ENCODE measurements around the gene TBXAS1. TPM values are rescaled to one million over a fixed set of nuclear protein-coding genes. Genes with fewer than 3 reads are reported as not detected.

The TBXAS1 gene
- total and polyA plus RNA-seq, 8 donors: 0.74 to 18.4 (median 2.2) TPM

DNA sequence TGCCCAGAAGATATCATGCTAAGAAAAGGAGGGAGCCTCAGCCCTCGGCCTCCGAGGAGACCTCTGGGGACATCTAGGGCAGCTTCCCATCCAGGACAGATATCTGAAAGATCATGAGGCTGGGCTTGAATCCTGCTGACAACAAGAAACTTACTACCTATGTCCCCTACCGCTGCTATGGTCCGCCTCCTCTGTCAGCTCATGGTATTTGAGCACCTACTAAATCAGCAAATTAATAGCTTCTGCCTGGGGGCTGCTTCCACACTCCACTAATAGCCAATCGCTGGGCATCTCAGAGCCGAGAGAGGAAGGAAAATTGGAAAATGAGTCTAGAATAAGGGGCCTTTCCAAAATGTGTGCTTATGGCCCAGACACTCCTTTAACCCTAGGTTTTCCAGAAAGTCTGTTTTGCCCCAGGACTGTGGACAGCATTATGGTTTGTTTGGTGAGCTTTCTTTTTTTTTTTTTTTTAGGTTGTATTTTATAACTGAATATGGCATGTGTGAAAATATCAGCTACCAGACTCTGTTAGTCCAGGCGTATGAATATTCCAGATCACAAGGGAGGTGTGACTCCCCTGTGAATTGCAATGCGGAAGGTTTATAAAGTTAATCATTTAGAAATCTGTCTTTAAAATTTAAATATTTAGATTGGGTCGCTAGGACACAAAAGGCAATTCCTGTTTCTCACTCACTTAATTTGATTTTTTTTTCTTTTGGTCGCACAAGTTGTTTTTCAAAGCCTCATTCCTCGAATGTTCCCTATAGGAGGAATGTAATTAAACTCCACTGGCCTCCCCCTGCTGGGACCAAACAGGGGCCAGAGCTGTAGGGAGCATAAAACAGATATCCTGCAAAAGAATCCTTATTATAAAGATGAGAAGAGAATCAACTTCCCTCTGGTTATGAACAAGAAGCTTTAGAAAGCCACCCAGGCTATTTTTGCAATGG is 144.3 kb downstream of the TBXAS1 start:
- no peak overlapping the region for H3K27ac ChIP-seq
- WGBS, 2 donors: 75 to 79% methylated on average over 11 of the region's 11 CpGs
- no peak for DNase-seq

DNA sequence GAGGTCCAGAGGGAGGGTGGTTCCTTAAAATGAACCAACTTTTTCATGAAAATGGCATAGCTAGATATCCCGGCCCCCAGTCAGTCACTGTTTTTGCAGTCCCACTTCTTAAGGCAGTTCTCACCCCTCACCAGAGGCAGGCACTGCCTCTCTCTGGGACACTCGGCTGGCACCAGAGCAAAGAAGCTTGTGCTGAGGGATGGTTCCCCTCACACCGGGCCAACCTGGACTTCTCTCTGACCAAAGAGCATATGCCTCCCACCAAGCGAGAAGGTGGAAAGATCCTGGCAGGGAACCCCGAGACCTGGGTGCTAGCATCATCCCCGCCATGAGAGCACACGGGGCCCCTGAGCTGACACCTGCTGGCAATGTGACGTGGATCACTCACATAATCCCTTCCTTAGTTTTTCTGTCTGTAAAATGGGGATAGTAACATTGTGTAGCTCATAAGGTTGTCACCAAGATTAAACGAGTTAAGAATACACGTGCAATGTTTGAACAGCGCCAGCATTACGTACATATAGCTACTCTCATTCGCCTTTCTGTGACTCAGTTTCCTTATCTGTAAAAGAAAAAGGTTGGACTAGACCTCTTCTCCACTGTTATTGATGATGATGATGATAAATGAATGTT is 145.2 kb downstream of the TBXAS1 start:
- intact Hi-C loops (cut with DNase I): no loop called here
- H3K9me3 ChIP-seq: no peaks in the 10 kb centered on the region
- no peaks in the 10 kb centered on the region for H3K4me1 ChIP-seq
- ATAC-seq: no peak
- TF ChIP-seq, protein P1, sequence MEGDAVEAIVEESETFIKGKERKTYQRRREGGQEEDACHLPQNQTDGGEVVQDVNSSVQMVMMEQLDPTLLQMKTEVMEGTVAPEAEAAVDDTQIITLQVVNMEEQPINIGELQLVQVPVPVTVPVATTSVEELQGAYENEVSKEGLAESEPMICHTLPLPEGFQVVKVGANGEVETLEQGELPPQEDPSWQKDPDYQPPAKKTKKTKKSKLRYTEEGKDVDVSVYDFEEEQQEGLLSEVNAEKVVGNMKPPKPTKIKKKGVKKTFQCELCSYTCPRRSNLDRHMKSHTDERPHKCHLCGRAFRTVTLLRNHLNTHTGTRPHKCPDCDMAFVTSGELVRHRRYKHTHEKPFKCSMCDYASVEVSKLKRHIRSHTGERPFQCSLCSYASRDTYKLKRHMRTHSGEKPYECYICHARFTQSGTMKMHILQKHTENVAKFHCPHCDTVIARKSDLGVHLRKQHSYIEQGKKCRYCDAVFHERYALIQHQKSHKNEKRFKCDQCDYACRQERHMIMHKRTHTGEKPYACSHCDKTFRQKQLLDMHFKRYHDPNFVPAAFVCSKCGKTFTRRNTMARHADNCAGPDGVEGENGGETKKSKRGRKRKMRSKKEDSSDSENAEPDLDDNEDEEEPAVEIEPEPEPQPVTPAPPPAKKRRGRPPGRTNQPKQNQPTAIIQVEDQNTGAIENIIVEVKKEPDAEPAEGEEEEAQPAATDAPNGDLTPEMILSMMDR (IDR thresholded peaks at IDR 0.05): no peak
- no peak overlapping the region for H3K4me3 ChIP-seq
- H3K27me3 ChIP-seq: no peaks in the 10 kb centered on the region
- no peak for FAIRE-seq
- DNase-seq: no peak
- no peaks in the 10 kb centered on the region for H3K36me3 ChIP-seq
- H3K27ac ChIP-seq: no peak overlapping the region
- 79 to 90% methylated on average over 13 of the region's 13 CpGs for WGBS, 2 donors

More for the DNA sequence above, 144.3 kb downstream of the TBXAS1 start:
- H3K4me1 ChIP-seq: no peaks in the 10 kb centered on the region
- H3K27me3 ChIP-seq: no peaks in the 10 kb centered on the region
- no peaks in the 10 kb centered on the region for H3K9me3 ChIP-seq
- no peaks in the 10 kb centered on the region for H3K36me3 ChIP-seq
- ATAC-seq: no peak
- H3K4me3 ChIP-seq: no peak overlapping the region
- TF ChIP-seq, protein P1 (IDR thresholded peaks at IDR 0.05): no peak
- intact Hi-C loops (cut with DNase I): no loop called here
- FAIRE-seq: no peak

DNA sequence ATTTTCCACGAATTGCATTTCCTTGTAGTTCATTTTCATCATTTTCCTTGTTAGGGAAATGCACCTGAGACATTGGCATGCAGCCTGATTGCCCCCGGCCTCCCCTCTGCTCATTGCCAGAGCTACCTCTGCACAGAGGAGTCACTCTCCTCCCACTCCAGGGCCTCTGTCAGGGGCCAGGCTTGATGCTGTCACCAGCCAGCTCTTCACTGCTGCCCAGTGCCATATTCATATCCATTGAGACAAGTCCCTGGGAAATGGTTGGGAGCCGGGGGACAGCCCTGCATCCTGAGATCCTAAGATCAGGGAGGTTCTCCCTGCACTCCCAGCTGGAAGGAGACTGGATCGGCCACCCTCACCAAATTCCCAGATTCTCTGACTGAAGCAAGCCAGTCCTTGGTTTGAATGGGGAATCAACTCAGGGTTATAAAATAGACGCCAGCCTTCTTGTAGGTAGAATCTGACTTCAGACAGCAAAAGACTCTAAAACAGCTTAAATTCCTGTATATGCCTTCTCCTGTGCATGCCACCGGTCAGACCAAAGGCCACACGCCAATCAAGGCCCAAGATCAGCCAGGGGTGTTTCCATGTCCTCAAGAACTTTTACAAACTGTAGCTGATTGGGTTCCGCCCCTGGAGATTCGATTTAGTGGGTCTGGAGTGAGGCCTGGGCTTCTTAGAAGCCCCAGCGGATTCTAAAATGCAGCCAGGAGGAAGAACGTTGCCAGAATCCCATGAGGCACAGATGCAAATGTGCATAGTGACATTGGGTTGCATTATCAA is 147.2 kb downstream of the TBXAS1 start:
- Histone ChIP-seq H3K36me3 (no peaks in the 10 kb centered on the region), H3K4me1 (no peaks in the 10 kb centered on the region), H3K27me3 (no peaks in the 10 kb centered on the region), H3K4me3 (no peak overlapping the region), H3K9me3 (no peaks in the 10 kb centered on the region), H3K27ac (no peak overlapping the region)
- FAIRE-seq: no peak
- WGBS, 2 donors: 83 to 86% methylated on average over 11 of the region's 11 CpGs
- ATAC-seq: no peak
- DNase-seq: no peak
- intact Hi-C loops (cut with DNase I): no loop called here
- TF ChIP-seq, protein P1 (IDR thresholded peaks at IDR 0.05): no peak

DNA sequence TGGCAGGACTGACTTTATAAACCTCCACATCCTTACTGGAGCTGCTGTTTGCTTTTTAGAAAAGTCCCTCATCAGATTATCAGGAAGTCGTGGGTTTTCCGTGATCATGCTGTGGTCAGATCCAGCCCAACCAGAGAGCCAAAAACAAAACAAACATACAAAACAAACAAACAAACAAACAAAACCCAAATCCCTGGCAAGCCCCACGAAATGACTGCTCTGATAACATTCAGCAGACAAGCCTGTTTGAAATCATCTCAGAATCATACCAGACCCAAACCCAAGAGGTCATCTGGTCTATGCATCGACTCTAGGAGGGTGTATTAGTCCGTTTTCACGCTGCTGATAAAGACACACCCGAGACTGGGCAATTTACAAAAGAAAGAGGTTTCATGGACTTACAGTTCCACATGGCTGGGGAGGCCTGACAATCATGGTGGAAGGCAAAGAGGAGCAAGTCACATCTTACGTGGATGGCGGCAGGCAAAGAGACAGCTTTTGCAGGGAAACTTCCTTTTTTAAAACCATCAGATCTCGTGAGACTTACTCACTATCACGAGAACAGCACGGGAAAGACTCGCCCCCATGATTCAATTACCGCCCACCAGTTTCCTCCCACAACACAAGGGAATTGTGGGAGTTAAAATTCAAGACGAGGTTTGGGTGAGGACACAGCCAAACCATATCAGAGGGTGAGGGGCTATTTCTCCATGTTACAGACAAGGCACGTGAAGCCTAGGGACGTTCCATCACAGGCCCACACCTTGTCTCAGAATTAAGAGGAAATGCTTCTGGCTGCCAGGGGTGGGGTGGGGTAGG is 148.0 kb downstream of the TBXAS1 start:
- intact Hi-C loops (cut with DNase I): no loop called here
- no peaks in the 10 kb centered on the region for H3K27me3 ChIP-seq
- no peaks in the 10 kb centered on the region for H3K4me1 ChIP-seq
- WGBS, 2 donors: 82 to 87% methylated on average over 17 of the region's 17 CpGs
- FAIRE-seq (no peak), ATAC-seq (no peak), DNase-seq (no peak)
- H3K36me3 ChIP-seq: no peaks in the 10 kb centered on the region
- no peak overlapping the region for H3K4me3 ChIP-seq
- no peaks in the 10 kb centered on the region for H3K9me3 ChIP-seq
- no peak overlapping the region for H3K27ac ChIP-seq
- TF ChIP-seq, protein P1 (IDR thresholded peaks at IDR 0.05): no peak
